ENCODE data around the gene VWA2. TPM values are rescaled to one million over a fixed set of nuclear protein-coding genes. Genes with fewer than 3 reads are reported as not detected.

VWA2 gene
- total RNA-seq, 1 donor from 2014 or later, result 2.2 TPM

DNA sequence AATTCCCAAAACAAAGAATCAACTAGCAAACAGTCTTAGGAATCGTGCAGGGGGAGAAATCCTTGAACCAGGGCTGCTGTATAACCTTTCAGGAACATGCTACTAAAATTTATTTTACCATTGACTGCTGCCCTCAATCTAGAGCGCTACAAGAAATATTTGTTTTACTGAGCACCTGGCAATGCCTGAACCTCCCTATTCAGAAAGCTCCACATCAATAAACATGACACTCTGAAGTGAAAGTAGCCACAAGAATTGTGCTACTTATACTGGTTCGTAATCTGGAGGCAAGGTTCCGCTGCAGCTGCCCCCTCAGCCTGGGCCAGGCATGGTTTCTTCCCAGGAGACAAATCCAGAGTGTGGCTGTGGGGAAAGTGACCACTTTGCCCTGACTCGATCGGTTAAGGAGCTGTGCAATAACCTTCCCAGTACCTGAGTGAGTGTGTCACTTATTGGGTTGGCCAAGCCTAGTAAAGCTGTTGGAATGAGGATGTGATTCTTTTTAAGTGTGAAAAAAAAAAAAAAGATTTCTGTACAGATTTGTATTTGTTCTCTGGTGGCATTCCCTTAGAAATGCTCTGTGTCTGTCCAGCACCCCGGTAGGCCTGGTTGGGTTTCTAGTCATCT lies 7.7 kb downstream of the VWA2 start:
- DNase-seq (ENCODE audit: low read depth), result peak; percentile 74
- TF ChIP-seq, protein P1, sequence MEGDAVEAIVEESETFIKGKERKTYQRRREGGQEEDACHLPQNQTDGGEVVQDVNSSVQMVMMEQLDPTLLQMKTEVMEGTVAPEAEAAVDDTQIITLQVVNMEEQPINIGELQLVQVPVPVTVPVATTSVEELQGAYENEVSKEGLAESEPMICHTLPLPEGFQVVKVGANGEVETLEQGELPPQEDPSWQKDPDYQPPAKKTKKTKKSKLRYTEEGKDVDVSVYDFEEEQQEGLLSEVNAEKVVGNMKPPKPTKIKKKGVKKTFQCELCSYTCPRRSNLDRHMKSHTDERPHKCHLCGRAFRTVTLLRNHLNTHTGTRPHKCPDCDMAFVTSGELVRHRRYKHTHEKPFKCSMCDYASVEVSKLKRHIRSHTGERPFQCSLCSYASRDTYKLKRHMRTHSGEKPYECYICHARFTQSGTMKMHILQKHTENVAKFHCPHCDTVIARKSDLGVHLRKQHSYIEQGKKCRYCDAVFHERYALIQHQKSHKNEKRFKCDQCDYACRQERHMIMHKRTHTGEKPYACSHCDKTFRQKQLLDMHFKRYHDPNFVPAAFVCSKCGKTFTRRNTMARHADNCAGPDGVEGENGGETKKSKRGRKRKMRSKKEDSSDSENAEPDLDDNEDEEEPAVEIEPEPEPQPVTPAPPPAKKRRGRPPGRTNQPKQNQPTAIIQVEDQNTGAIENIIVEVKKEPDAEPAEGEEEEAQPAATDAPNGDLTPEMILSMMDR (IDR thresholded peaks at IDR 0.05; ENCODE audit: insufficient read depth, low read length, poor library complexity, severe bottlenecking), result no peak
- peaks cover 6% of the 10 kb centered on the region for H3K27me3 ChIP-seq (ENCODE audit: control insufficient read depth, insufficient read depth, low read length)
- H3K36me3 ChIP-seq (ENCODE audit: control insufficient read depth, insufficient read depth, low read length), result no peaks in the 10 kb centered on the region
- H3K4me3 ChIP-seq (ENCODE audit: low read depth, low read length), result no peak overlapping the region

DNA sequence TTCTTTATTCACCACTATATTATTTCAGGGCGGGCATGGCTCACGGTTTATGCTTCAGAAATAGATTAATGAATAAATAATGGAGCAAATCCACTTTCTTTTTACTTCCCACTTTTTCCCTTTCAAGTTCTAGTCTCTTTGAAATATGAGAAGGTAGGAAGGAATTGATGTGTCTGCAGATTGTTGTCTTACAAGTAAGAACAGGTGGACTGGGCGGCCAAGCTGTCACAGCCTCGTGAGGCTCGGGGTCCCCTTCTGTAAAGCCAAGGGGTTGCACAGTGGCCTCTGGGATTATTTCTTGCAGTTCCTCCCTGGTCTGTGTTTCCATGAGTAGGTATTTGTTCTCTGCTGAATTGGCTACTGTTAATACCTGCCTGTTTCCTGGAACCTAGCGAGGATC lies 11.2 kb downstream of the VWA2 start:
- TF ChIP-seq, protein P1 (IDR thresholded peaks at IDR 0.05; ENCODE audit: insufficient read depth, low read length, poor library complexity, severe bottlenecking), result no peak
- no peak for DNase-seq (ENCODE audit: low read depth)
- Histone ChIP-seq H3K36me3 (ENCODE audit: control insufficient read depth, insufficient read depth, low read length) (no peaks in the 10 kb centered on the region), H3K27me3 (ENCODE audit: control insufficient read depth, insufficient read depth, low read length) (no peaks in the 10 kb centered on the region), H3K4me3 (ENCODE audit: low read depth, low read length) (no peak overlapping the region)

DNA sequence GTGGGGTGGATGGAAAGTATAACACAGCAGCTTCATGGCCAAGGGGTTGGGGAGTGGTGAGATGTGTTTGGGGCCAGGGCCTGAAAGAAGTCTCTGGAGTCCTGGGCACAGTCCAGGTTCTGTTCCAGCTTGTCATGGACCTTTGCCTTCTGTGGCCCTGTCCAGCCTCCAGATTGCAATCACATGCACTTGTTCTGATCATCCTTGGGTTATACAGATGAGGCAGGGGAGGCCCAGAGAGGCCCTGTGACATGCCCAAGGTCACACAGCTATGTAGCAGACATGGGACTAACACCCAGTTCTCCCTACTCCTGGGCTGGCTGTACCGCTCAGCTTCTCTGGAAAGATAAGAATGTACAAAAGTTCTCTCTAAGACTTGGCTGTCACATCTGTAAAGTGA lies 11.7 kb downstream of the VWA2 start:
- DNase-seq (ENCODE audit: low read depth), result no peak
- TF ChIP-seq, protein P1 (IDR thresholded peaks at IDR 0.05; ENCODE audit: insufficient read depth, low read length, poor library complexity, severe bottlenecking), result no peak
- H3K27me3 ChIP-seq (ENCODE audit: control insufficient read depth, insufficient read depth, low read length), result no peaks in the 10 kb centered on the region
- no peaks in the 10 kb centered on the region for H3K36me3 ChIP-seq (ENCODE audit: control insufficient read depth, insufficient read depth, low read length)
- no peak overlapping the region for H3K4me3 ChIP-seq (ENCODE audit: low read depth, low read length)

DNA sequence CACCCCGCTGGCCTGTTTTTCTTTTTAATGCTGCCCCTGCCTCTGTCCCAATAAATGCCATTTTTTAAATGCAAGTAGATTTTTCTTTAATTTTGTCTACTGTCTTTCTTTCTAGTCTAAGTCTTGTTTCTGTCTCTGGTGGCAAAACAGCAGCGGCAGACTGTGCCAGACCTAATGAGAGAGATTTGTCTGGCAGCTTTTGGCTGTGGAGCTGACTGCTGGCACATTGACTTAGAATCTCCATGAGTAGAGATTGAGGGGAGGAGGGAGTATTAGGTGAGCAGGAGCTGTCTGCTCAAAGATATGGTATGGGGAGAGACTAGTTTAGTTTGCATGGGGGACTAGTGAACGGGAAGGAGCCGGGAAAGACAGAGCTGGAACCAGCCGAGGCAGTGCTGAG lies 13.0 kb downstream of the VWA2 start:
- Histone ChIP-seq H3K4me3 (ENCODE audit: low read depth, low read length) (no peak overlapping the region), H3K36me3 (ENCODE audit: control insufficient read depth, insufficient read depth, low read length) (no peaks in the 10 kb centered on the region), H3K27me3 (ENCODE audit: control insufficient read depth, insufficient read depth, low read length) (no peaks in the 10 kb centered on the region)
- DNase-seq (ENCODE audit: low read depth), result no peak
- TF ChIP-seq, protein P1 (IDR thresholded peaks at IDR 0.05; ENCODE audit: insufficient read depth, low read length, poor library complexity, severe bottlenecking), result no peak

DNA sequence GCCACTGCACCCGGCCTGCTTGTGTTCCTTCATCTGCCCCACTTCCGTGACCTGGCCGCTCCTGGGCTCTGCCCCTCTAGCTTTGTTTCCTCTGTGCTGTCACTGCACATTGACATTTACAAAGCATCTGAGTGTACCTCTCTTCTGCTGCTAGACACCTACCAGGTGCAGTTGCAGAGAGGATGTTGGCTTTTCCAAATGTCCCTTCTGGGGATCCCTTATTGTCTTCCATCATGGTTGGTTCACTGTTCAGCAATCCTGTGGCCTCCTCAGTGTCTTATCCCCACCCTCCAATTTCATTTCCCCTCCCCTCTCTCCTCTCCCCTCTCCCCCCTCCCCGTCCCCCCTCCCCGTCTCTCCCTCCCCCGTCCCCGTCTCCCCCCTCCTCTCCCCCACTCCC lies 13.8 kb downstream of the VWA2 start:
- no peaks in the 10 kb centered on the region for H3K27me3 ChIP-seq (ENCODE audit: control insufficient read depth, insufficient read depth, low read length)
- no peaks in the 10 kb centered on the region for H3K36me3 ChIP-seq (ENCODE audit: control insufficient read depth, insufficient read depth, low read length)
- DNase-seq (ENCODE audit: low read depth), result no peak
- no peak overlapping the region for H3K4me3 ChIP-seq (ENCODE audit: low read depth, low read length)
- TF ChIP-seq, protein P1 (IDR thresholded peaks at IDR 0.05; ENCODE audit: insufficient read depth, low read length, poor library complexity, severe bottlenecking), result no peak

DNA sequence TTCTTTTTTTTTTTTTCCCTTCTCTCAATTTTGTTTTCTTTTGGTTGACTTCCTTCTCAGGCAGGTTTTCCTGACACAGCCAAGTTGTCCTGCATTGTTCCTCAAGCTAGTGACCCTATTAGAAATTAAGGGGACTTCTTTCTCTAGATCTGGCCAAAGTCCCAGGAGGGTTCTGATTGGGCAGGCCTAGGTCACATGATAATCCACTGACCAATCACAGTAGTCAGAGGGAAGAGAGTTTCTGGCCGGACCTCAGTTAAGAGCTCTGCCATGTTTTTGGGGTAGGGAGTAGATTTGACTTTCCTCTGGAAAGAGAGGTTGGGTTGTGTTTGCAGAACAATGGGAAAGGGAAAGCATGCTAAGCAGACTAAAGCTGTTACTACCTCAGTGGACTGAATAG lies 16.2 kb downstream of the VWA2 start:
- H3K4me3 ChIP-seq (ENCODE audit: low read depth, low read length), result no peak overlapping the region
- no peaks in the 10 kb centered on the region for H3K36me3 ChIP-seq (ENCODE audit: control insufficient read depth, insufficient read depth, low read length)
- no peak for DNase-seq (ENCODE audit: low read depth)
- TF ChIP-seq, protein P1 (IDR thresholded peaks at IDR 0.05; ENCODE audit: insufficient read depth, low read length, poor library complexity, severe bottlenecking), result no peak
- H3K27me3 ChIP-seq (ENCODE audit: control insufficient read depth, insufficient read depth, low read length), result no peaks in the 10 kb centered on the region
